Neural progenitor cell (in vitro differentiated cells): ENCODE results near the gene CCDC15.

Experiments
- EZH2phosphoT487 ChIP-seq: fragments of 200-600 bp; sonication (generic); IDR thresholded peaks from 2 replicates; pipeline ENCODE4 v1.6.1; 2017; ENCODE audit warnings: antibody characterized with exemption
- TF ChIP-seq, protein P1 (sequence below): fragments of 200-600 bp; sonication (generic); IDR thresholded peaks from 2 replicates; pipeline ENCODE4 v1.5.1; 2017; ENCODE audit warnings: antibody characterized with exemption, mild to moderate bottlenecking

GRCh38 chr11:124917115-124917637 is 36.8 kb upstream of the CCDC15 start:
- TF ChIP-seq EZH2phosphoT487: no peak
- TF ChIP-seq, protein P1, sequence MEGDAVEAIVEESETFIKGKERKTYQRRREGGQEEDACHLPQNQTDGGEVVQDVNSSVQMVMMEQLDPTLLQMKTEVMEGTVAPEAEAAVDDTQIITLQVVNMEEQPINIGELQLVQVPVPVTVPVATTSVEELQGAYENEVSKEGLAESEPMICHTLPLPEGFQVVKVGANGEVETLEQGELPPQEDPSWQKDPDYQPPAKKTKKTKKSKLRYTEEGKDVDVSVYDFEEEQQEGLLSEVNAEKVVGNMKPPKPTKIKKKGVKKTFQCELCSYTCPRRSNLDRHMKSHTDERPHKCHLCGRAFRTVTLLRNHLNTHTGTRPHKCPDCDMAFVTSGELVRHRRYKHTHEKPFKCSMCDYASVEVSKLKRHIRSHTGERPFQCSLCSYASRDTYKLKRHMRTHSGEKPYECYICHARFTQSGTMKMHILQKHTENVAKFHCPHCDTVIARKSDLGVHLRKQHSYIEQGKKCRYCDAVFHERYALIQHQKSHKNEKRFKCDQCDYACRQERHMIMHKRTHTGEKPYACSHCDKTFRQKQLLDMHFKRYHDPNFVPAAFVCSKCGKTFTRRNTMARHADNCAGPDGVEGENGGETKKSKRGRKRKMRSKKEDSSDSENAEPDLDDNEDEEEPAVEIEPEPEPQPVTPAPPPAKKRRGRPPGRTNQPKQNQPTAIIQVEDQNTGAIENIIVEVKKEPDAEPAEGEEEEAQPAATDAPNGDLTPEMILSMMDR: no peak
